ENCODE measurements around the gene SLC25A26.
"Not testable (repeated sequence)": the region's sequence is repeated elsewhere in the genome, so short reads cannot be mapped to it uniquely, and the experiment has no call there.

Gene SLC25A26

DNA sequence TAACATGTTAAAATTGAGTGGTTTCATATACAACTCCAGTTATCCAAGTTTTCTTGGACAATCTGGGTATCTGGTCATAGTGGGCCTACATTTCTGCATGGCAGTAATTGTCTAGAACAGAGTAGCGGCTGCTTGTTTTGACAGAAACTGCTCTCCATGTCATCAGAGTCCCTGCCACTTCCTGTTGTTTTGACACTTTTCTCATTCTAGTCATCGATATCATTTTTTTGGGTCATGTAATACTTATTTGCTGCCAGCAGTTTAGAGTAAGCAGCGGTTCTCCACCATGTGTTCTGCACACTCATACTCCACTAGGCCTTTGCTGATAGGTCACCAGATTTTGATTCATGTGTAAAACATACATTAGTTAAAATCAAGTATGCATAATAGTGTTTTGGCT is 81.5 kb downstream of the SLC25A26 start:
- TF ChIP-seq, protein P1, sequence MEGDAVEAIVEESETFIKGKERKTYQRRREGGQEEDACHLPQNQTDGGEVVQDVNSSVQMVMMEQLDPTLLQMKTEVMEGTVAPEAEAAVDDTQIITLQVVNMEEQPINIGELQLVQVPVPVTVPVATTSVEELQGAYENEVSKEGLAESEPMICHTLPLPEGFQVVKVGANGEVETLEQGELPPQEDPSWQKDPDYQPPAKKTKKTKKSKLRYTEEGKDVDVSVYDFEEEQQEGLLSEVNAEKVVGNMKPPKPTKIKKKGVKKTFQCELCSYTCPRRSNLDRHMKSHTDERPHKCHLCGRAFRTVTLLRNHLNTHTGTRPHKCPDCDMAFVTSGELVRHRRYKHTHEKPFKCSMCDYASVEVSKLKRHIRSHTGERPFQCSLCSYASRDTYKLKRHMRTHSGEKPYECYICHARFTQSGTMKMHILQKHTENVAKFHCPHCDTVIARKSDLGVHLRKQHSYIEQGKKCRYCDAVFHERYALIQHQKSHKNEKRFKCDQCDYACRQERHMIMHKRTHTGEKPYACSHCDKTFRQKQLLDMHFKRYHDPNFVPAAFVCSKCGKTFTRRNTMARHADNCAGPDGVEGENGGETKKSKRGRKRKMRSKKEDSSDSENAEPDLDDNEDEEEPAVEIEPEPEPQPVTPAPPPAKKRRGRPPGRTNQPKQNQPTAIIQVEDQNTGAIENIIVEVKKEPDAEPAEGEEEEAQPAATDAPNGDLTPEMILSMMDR (IDR thresholded peaks at IDR 0.05; ENCODE audit: control insufficient read depth, insufficient read depth, low read depth, low read length, missing control alignments), result no peak
- no peak overlapping the region for H3K4me3 ChIP-seq (ENCODE audit: control insufficient read depth, low read depth, low read length)
- DNase-seq (ENCODE audit: low read depth), result no peak

DNA sequence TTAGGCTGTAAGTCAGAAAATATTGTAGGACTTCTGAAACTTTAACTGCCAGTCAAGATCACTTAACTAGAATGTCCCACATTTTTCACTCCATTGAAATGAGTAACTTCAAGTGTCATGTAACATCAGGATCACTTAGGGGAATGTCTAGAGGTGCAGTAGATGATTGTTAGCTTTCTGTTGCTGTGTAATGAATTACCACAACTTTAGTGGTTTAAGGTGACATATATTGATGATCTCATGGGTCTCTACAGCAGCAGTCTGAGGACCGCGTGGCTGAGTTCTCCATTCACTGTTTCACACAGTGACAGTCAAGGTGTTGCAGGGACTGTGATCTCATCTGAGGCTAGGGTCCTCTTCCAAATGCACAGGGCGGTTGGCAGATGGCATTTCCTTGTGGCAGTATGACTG is 82.7 kb downstream of the SLC25A26 start:
- no peak for DNase-seq (ENCODE audit: low read depth)
- H3K4me3 ChIP-seq (ENCODE audit: control insufficient read depth, low read depth, low read length), result no peak overlapping the region
- TF ChIP-seq, protein P1 (IDR thresholded peaks at IDR 0.05; ENCODE audit: control insufficient read depth, insufficient read depth, low read depth, low read length, missing control alignments), result no peak

- H3K4me3 ChIP-seq (ENCODE audit: control insufficient read depth, low read depth, low read length), result no peak overlapping the region
- DNase-seq (ENCODE audit: low read depth), result no peak
- TF ChIP-seq, protein P1 (IDR thresholded peaks at IDR 0.05; ENCODE audit: control insufficient read depth, insufficient read depth, low read depth, low read length, missing control alignments), result no peak
Measured at GRCh38 chr3:66304293-66304692, 83.5 kb downstream of the SLC25A26 start.

GRCh38 chr3:66306086-66306485 is 85.3 kb downstream of the SLC25A26 start:
- H3K4me3 ChIP-seq (ENCODE audit: control insufficient read depth, low read depth, low read length); DNase-seq (ENCODE audit: low read depth): not testable (repeated sequence)

GRCh38 chr3:66306991-66307390 is 86.2 kb downstream of the SLC25A26 start:
- not testable (repeated sequence) for H3K4me3 ChIP-seq (ENCODE audit: control insufficient read depth, low read depth, low read length); DNase-seq (ENCODE audit: low read depth)

- no peak for DNase-seq (ENCODE audit: low read depth)
- TF ChIP-seq, protein P1 (IDR thresholded peaks at IDR 0.05; ENCODE audit: control insufficient read depth, insufficient read depth, low read depth, low read length, missing control alignments), result no peak
- no peak overlapping the region for H3K4me3 ChIP-seq (ENCODE audit: control insufficient read depth, low read depth, low read length)
Measured at GRCh38 chr3:66312039-66312438, 91.2 kb downstream of the SLC25A26 start.

GRCh38 chr3:66314455-66314854 is 93.7 kb downstream of the SLC25A26 start:
- no peak overlapping the region for H3K4me3 ChIP-seq (ENCODE audit: control insufficient read depth, low read depth, low read length)
- DNase-seq (ENCODE audit: low read depth), result no peak
- TF ChIP-seq, protein P1 (IDR thresholded peaks at IDR 0.05; ENCODE audit: control insufficient read depth, insufficient read depth, low read depth, low read length, missing control alignments), result no peak

- TF ChIP-seq, protein P1 (IDR thresholded peaks at IDR 0.05; ENCODE audit: control insufficient read depth, insufficient read depth, low read depth, low read length, missing control alignments), result no peak
- DNase-seq (ENCODE audit: low read depth), result no peak
Measured at GRCh38 chr3:66317750-66318376, 97.1 kb downstream of the SLC25A26 start.

More at GRCh38 chr3:66317750-66318376, 97.1 kb downstream of the SLC25A26 start:
- H3K4me3 ChIP-seq (ENCODE audit: control insufficient read depth, low read depth, low read length), result no peak overlapping the region

Data from AG09309 (cell line).